H7 (cell line): ENCODE data around the gene CDKN2B-AS1. TPM values are rescaled to one million over a fixed set of nuclear protein-coding genes. Genes with fewer than 3 reads are reported as not detected.

Source experiments
- DNase-seq: peaks from one replicate; pipeline ENCODE4 v3.0.0; 2012
- H3K27me3 ChIP-seq: 2 replicates; pipeline ENCODE4 v1.6.0; 2011; ENCODE audit warnings: mild to moderate bottlenecking, low read length; ENCODE audit not compliant: control insufficient read depth, insufficient read depth
- H3K36me3 ChIP-seq: replicated peaks from 2 replicates; pipeline ENCODE4 v1.5.1; 2011; ENCODE audit warnings: low read length; ENCODE audit not compliant: control insufficient read depth, insufficient read depth
- H3K4me3 ChIP-seq: 2 replicates; pipeline ENCODE4 v1.5.1; 2011; ENCODE audit warnings: low read depth, mild to moderate bottlenecking, control low read depth, low read length, moderate library complexity; ENCODE audit not compliant: insufficient read depth
- total RNA-seq: library from RNA; depleted of rRNA; stranded (reverse); fragments of >200 nt; shearing (Covaris generic); gene quantifications from 2 replicates; pipeline ENCODE4 v1.2.3, GENCODE V29; 2014

Gene CDKN2B-AS1
- total RNA-seq, 1 experiment from 2014 or later, result not detected

GRCh38 chr9:21970800-21971640 is 23.6 kb upstream of the CDKN2B-AS1 start:
- peak; percentile 55 for DNase-seq
- H3K4me3 ChIP-seq, result no peak overlapping the region
- H3K27me3 ChIP-seq, result peaks cover 99% of the 10 kb centered on the region
- H3K36me3 ChIP-seq, result no peaks in the 10 kb centered on the region

GRCh38 chr9:21972361-21972760 is 22.2 kb upstream of the CDKN2B-AS1 start:
- no peak for DNase-seq
- Histone ChIP-seq H3K36me3 (no peaks in the 10 kb centered on the region), H3K27me3 (peaks cover 99% of the 10 kb centered on the region), H3K4me3 (no peak overlapping the region)

- DNase-seq, result no peak
- no peaks in the 10 kb centered on the region for H3K36me3 ChIP-seq
- peak overlapping the region; percentile 41 for H3K4me3 ChIP-seq
- H3K27me3 ChIP-seq, result peaks cover 98% of the 10 kb centered on the region
Observed at GRCh38 chr9:21974343-21974721, 20.3 kb upstream of the CDKN2B-AS1 start.

- no peaks in the 10 kb centered on the region for H3K36me3 ChIP-seq
- DNase-seq, result peak; percentile 93
- peak overlapping the region; percentile 41 for H3K4me3 ChIP-seq
- peaks cover 98% of the 10 kb centered on the region for H3K27me3 ChIP-seq
Observed at GRCh38 chr9:21974722-21975409, 19.7 kb upstream of the CDKN2B-AS1 start.

- DNase-seq, result no peak
- H3K36me3 ChIP-seq, result no peaks in the 10 kb centered on the region
- H3K4me3 ChIP-seq, result no peak overlapping the region
- peaks cover 94% of the 10 kb centered on the region for H3K27me3 ChIP-seq
Observed at GRCh38 chr9:21976334-21976875, 18.2 kb upstream of the CDKN2B-AS1 start.

GRCh38 chr9:21982391-21982790 is 12.2 kb upstream of the CDKN2B-AS1 start:
- no peak for DNase-seq
- H3K4me3 ChIP-seq, result no peak overlapping the region
- no peaks in the 10 kb centered on the region for H3K36me3 ChIP-seq
- peaks cover 94% of the 10 kb centered on the region for H3K27me3 ChIP-seq

GRCh38 chr9:21982861-21983560 is 11.6 kb upstream of the CDKN2B-AS1 start:
- no peaks in the 10 kb centered on the region for H3K36me3 ChIP-seq
- peaks cover 94% of the 10 kb centered on the region for H3K27me3 ChIP-seq
- DNase-seq, result no peak
- H3K4me3 ChIP-seq, result no peak overlapping the region

- H3K27me3 ChIP-seq, result peaks cover 95% of the 10 kb centered on the region
Observed at GRCh38 chr9:21983561-21983935, 11.0 kb upstream of the CDKN2B-AS1 start.

GRCh38 chr9:21984101-21984500 is 10.5 kb upstream of the CDKN2B-AS1 start:
- no peaks in the 10 kb centered on the region for H3K36me3 ChIP-seq
- no peak for DNase-seq
- H3K4me3 ChIP-seq, result no peak overlapping the region
- peaks cover 95% of the 10 kb centered on the region for H3K27me3 ChIP-seq

More at GRCh38 chr9:21983561-21983935, 11.0 kb upstream of the CDKN2B-AS1 start:
- no peak overlapping the region for H3K4me3 ChIP-seq
- DNase-seq, result no peak
- H3K36me3 ChIP-seq, result no peaks in the 10 kb centered on the region

- peaks cover 99% of the 10 kb centered on the region for H3K27me3 ChIP-seq
- no peak for DNase-seq
- no peak overlapping the region for H3K4me3 ChIP-seq
- H3K36me3 ChIP-seq, result no peaks in the 10 kb centered on the region
Observed at GRCh38 chr9:21985964-21986667, 8.5 kb upstream of the CDKN2B-AS1 start.

GRCh38 chr9:21988056-21988990 is 6.3 kb upstream of the CDKN2B-AS1 start:
- Histone ChIP-seq H3K36me3 (no peaks in the 10 kb centered on the region), H3K4me3 (no peak overlapping the region), H3K27me3 (peaks cover 99% of the 10 kb centered on the region)
- DNase-seq, result no peak

- H3K4me3 ChIP-seq, result peak overlapping the region; percentile 15; the same call in 1 of the 2 replicates
- DNase-seq, result peak; percentile 55
- H3K36me3 ChIP-seq, result no peaks in the 10 kb centered on the region
- H3K27me3 ChIP-seq, result peaks cover 98% of the 10 kb centered on the region
Observed at GRCh38 chr9:21989440-21990189, 5.0 kb upstream of the CDKN2B-AS1 start.
